ENCODE data around the gene COA7.
"Not testable (repeated sequence)": the region's sequence is repeated elsewhere in the genome, so short reads cannot be mapped to it uniquely, and the experiment has no call there.

Gene COA7

GRCh38 chr1:52733368-52733767 lies 35.2 kb upstream of the COA7 start:
- TF ChIP-seq CTCF (IDR thresholded peaks at IDR 0.05; ENCODE audit: low read depth, low read length), result no peak
- no peak overlapping the region for H3K4me3 ChIP-seq (ENCODE audit: low read depth, low read length)

GRCh38 chr1:52727956-52728656 lies 30.0 kb upstream of the COA7 start:
- TF ChIP-seq CTCF (IDR thresholded peaks at IDR 0.05; ENCODE audit: low read depth, low read length), result no peak
- H3K4me3 ChIP-seq (ENCODE audit: low read depth, low read length), result peak overlapping the region; percentile 94

GRCh38 chr1:52727114-52727586 lies 29.0 kb upstream of the COA7 start:
- TF ChIP-seq CTCF (IDR thresholded peaks at IDR 0.05; ENCODE audit: low read depth, low read length), result no peak
- peak overlapping the region; percentile 94 for H3K4me3 ChIP-seq (ENCODE audit: low read depth, low read length)

GRCh38 chr1:52726265-52727113 lies 28.3 kb upstream of the COA7 start, which contains the start of gene ZYG11B:
Gene ZYG11B (plus strand): TSS chr1:52726453. CDS start chr1:52726654, 201 bp downstream.
- peak within 1 kb of the TSS; percentile 94 for H3K4me3 ChIP-seq (ENCODE audit: low read depth, low read length)
- TF ChIP-seq CTCF (IDR thresholded peaks at IDR 0.05; ENCODE audit: low read depth, low read length), result no peak

GRCh38 chr1:52725903-52726264 lies 27.7 kb upstream of the COA7 start:
- no peak for TF ChIP-seq CTCF (IDR thresholded peaks at IDR 0.05; ENCODE audit: low read depth, low read length)
- peak overlapping the region; percentile 34; the same call in 1 of the 2 replicates for H3K4me3 ChIP-seq (ENCODE audit: low read depth, low read length)

- H3K4me3 ChIP-seq (ENCODE audit: low read depth, low read length), result no peak overlapping the region
- TF ChIP-seq CTCF (IDR thresholded peaks at IDR 0.05; ENCODE audit: low read depth, low read length), result no peak
Observed at GRCh38 chr1:52723260-52723659, 25.1 kb upstream of the COA7 start.

GRCh38 chr1:52715296-52715695 lies 17.1 kb upstream of the COA7 start:
- H3K4me3 ChIP-seq (ENCODE audit: low read depth, low read length), result not testable (repeated sequence)

Measured in WI38 (cell line).